Mesenchymal stem cell (in vitro differentiated cells and primary cell): ENCODE results near the gene LRRTM4.
A peak's percentile ranks its signal among the peaks of the same experiment; 100 is the strongest.

Experiments used
- DNase-seq: peaks from one replicate; pipeline ENCODE4 v3.0.0-alpha.2; 2013
- H2AFZ ChIP-seq: one replicate; pipeline ENCODE4 v1.6.1; 2013; ENCODE audit warnings: low read depth, mild to moderate bottlenecking, control low read depth, inconsistent platforms, low read length, moderate library complexity
- H2AK5ac ChIP-seq: 2 replicates; pipeline ENCODE4 v1.6.1; 2013; ENCODE audit warnings: low read length, moderate library complexity, mild to moderate bottlenecking, inconsistent platforms; ENCODE audit not compliant: severe bottlenecking
- H2BK120ac ChIP-seq: one replicate; pipeline ENCODE4 v1.6.1; 2013; ENCODE audit warnings: low read depth, mild to moderate bottlenecking, inconsistent platforms, low read length, moderate library complexity
- H2BK12ac ChIP-seq, 2 experiments: one replicate each; pipeline ENCODE4 v1.6.1; 2013; ENCODE audit warnings: inconsistent platforms in 2 of 2, low read length in 2 of 2, mild to moderate bottlenecking in 2 of 2, moderate library complexity in 2 of 2, control low read depth in 1 of 2
- H2BK15ac ChIP-seq: one replicate; pipeline ENCODE4 v1.6.1; 2013; ENCODE audit warnings: mild to moderate bottlenecking, low read depth, inconsistent platforms; ENCODE audit not compliant: poor library complexity, severe bottlenecking
- H2BK5ac ChIP-seq: 2 replicates; pipeline ENCODE4 v1.6.1; 2013; ENCODE audit warnings: low read depth, mild to moderate bottlenecking, low read length, control low read depth, inconsistent platforms; ENCODE audit not compliant: poor library complexity, severe bottlenecking
- H3K14ac ChIP-seq, 2 experiments: one replicate each; pipeline ENCODE4 v1.6.1; 2013; ENCODE audit warnings: inconsistent platforms in 2 of 2, low read length in 2 of 2, control low read depth in 1 of 2, mild to moderate bottlenecking in 1 of 2, moderate library complexity in 1 of 2
- H3K18ac ChIP-seq, 2 experiments: one replicate each; pipeline ENCODE4 v1.6.1; 2013; ENCODE audit warnings: inconsistent platforms in 2 of 2, low read length in 2 of 2, control low read depth in 1 of 2, low read depth in 1 of 2, mild to moderate bottlenecking in 1 of 2
- H3K23ac ChIP-seq, 2 experiments: one replicate each; pipeline ENCODE4 v1.6.1; 2013; ENCODE audit warnings: inconsistent platforms in 2 of 2, low read length in 2 of 2, mild to moderate bottlenecking in 2 of 2, moderate library complexity in 2 of 2, control low read depth in 1 of 2
- H3K27ac ChIP-seq: 2 replicates; pipeline ENCODE4 v1.5.1; 2013; ENCODE audit warnings: mild to moderate bottlenecking, moderate library complexity, low read length, control low read depth, inconsistent platforms; ENCODE audit not compliant: poor library complexity, severe bottlenecking
- H3K27me3 ChIP-seq, 2 experiments: 2 replicates each; pipeline versions ENCODE4 v1.6.1 to v1.7.0; 2013; ENCODE audit warnings: low read length in 2 of 2, mild to moderate bottlenecking in 2 of 2, moderate library complexity in 2 of 2, control low read depth in 1 of 2, inconsistent platforms in 1 of 2; ENCODE audit not compliant: control insufficient read depth in 1 of 2, insufficient read depth in 1 of 2
- H3K36me3 ChIP-seq, 2 experiments: 2 replicates each; pipeline versions ENCODE4 v1.6.1 to v1.7.0; 2013; ENCODE audit warnings: low read length in 2 of 2, control low read depth in 1 of 2, inconsistent platforms in 1 of 2, low read depth in 1 of 2, mild to moderate bottlenecking in 1 of 2; ENCODE audit not compliant: insufficient read depth in 2 of 2, control insufficient read depth in 1 of 2
- H3K4ac ChIP-seq, 2 experiments: one replicate each; pipeline ENCODE4 v1.6.1; 2013; ENCODE audit warnings: inconsistent platforms in 2 of 2, low read length in 2 of 2, mild to moderate bottlenecking in 2 of 2, moderate library complexity in 2 of 2, control low read depth in 1 of 2, low read depth in 1 of 2
- H3K4me1 ChIP-seq: 2 replicates; pipeline ENCODE4 v1.6.1; 2013; ENCODE audit warnings: low read depth, low read length, control low read depth; ENCODE audit not compliant: control insufficient read depth, insufficient read depth
- H3K4me2 ChIP-seq: 2 replicates; pipeline ENCODE4 v1.6.1; 2013; ENCODE audit warnings: low read length, mild to moderate bottlenecking, inconsistent platforms; ENCODE audit not compliant: poor library complexity, severe bottlenecking
- H3K4me3 ChIP-seq, 2 experiments: 2 replicates each; pipeline versions ENCODE4 v1.5.1 to v1.7.0; 2013; ENCODE audit warnings: low read length in 2 of 2, mild to moderate bottlenecking in 2 of 2, control low read depth in 1 of 2, low read depth in 1 of 2; ENCODE audit not compliant: insufficient read depth in 1 of 2
- H3K79me1 ChIP-seq: replicated peaks from 2 replicates; pipeline ENCODE4 v1.6.1; 2013; ENCODE audit warnings: mild to moderate bottlenecking, control low read depth, low read length, inconsistent platforms; ENCODE audit not compliant: poor library complexity, severe bottlenecking
- H3K9ac ChIP-seq: 2 replicates; pipeline ENCODE4 v1.7.0; 2013; ENCODE audit warnings: mild to moderate bottlenecking, low read length, moderate library complexity
- H3K9me3 ChIP-seq: 2 replicates; pipeline ENCODE4 v1.7.0; 2013; ENCODE audit warnings: mild to moderate bottlenecking, low read length; ENCODE audit not compliant: control insufficient read depth
- H4K8ac ChIP-seq: one replicate; pipeline ENCODE4 v1.6.1; 2013; ENCODE audit warnings: inconsistent platforms, mild to moderate bottlenecking, low read length, moderate library complexity
- H4K91ac ChIP-seq: one replicate; pipeline ENCODE4 v1.6.1; 2013; ENCODE audit warnings: mild to moderate bottlenecking, low read length, inconsistent platforms
- WGBS: methylation state at CpG from one replicate; pipeline ENCODE4 v1.1.7; 2013; ENCODE audit warnings: mixed read lengths; 5-methylcytosine and 5-hydroxymethylcytosine counted together

The LRRTM4 gene

DNA sequence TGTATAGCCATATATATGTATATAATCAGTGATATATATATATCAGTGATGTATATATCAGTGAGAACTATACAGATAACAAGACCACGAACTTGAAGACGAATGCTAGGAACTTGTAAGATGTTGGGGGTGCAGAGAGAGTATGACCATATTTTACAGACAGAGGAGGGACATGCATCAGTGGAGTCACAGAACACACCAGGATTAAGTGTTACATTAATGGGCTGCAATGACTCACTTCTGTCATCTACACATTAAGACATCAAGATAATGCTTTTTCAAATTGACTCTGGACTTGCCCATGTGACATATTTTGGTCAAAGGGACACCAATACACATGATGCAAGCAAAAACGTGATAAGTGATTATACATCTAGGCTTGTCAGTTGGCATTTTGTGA, 501.0 kb downstream of the LRRTM4 start:
- no peak overlapping the region for H4K91ac ChIP-seq
- no peak overlapping the region for H2BK15ac ChIP-seq

DNA sequence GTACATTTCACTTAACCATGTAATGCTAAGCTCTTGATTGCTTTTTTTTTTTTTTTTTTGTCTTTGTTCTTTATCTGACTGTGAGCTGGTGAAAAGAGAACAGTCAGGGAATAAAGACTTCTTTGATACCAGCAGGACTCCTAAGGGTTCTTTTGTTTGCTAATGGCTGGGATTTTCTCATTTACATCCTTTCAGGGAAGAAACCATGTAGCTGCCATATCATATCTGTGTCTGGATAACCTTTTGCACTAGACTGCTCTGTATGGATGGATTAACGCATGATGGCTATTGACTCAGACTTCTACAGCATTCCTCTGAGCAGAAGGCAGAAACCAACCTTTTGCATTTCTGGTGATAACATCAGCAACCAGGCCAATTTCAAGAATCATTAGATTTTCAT, 504.0 kb downstream of the LRRTM4 start:
- Histone ChIP-seq H3K27me3 (no peaks in the 10 kb centered on the region), H3K23ac (no peak overlapping the region), H3K9me3 (no peaks in the 10 kb centered on the region), H3K4me2 (no peak overlapping the region), H3K79me1 (no peaks in the 10 kb centered on the region), H3K14ac (no peak overlapping the region), H4K91ac (no peak overlapping the region), H3K18ac (no peak overlapping the region), H3K4ac (no peak overlapping the region), H3K9ac (no peak overlapping the region), H3K4me3 (no peak overlapping the region), H2BK15ac (no peak overlapping the region), H3K27ac (no peak overlapping the region), H2BK120ac (no peak overlapping the region), H3K36me3 (no peaks in the 10 kb centered on the region), H2BK5ac (no peak overlapping the region), H2AK5ac (no peak overlapping the region), H4K8ac (no peak overlapping the region), H3K4me1 (no peaks in the 10 kb centered on the region), H2AFZ (no peak overlapping the region), H2BK12ac (no peak overlapping the region)
- DNase-seq, result no peak
- WGBS, result 81% methylated on average over 1 of the region's 1 CpG

More for the DNA sequence above, 501.0 kb downstream of the LRRTM4 start:
- H2BK12ac ChIP-seq, result no peak overlapping the region
- no peaks in the 10 kb centered on the region for H3K79me1 ChIP-seq
- no peak overlapping the region for H3K18ac ChIP-seq
- no peak overlapping the region for H2BK120ac ChIP-seq
- H4K8ac ChIP-seq, result no peak overlapping the region
- H3K27me3 ChIP-seq, result no peaks in the 10 kb centered on the region
- H3K4me2 ChIP-seq, result no peak overlapping the region
- no peaks in the 10 kb centered on the region for H3K36me3 ChIP-seq
- no peak for DNase-seq
- H3K9me3 ChIP-seq, result no peaks in the 10 kb centered on the region
- no peak overlapping the region for H2AFZ ChIP-seq
- H3K4me3 ChIP-seq, result no peak overlapping the region
- no peak overlapping the region for H3K27ac ChIP-seq
- H2BK5ac ChIP-seq, result no peak overlapping the region
- no peak overlapping the region for H3K23ac ChIP-seq
- H3K9ac ChIP-seq, result no peak overlapping the region
- H3K4me1 ChIP-seq, result no peaks in the 10 kb centered on the region
- no peak overlapping the region for H3K14ac ChIP-seq
- 100% methylated on average over 1 of the region's 3 CpGs for WGBS
- no peak overlapping the region for H2AK5ac ChIP-seq
- H3K4ac ChIP-seq, result no peak overlapping the region

DNA sequence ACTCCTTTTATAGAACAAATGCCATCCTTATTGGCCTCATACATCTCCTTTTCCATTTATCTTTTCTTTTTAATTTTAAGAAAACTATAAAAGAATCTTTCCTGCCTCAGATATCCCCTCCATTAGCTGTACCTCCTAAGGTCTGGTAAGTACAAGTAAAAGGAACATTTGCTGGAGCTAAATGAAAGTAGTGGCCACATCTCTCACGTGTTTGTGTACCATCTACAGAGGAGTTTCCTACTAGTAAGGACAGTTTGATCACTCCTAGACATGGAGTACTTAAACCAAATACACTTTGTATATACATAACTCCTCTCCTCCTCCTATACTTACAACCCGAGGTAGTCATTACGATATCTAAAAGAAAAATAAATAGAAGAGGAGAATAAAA, 504.8 kb downstream of the LRRTM4 start:
- Histone ChIP-seq H4K91ac (no peak overlapping the region), H2AFZ (no peak overlapping the region), H2BK12ac (no peak overlapping the region), H4K8ac (no peak overlapping the region), H3K4ac (no peak overlapping the region), H3K4me1 (no peaks in the 10 kb centered on the region), H2AK5ac (no peak overlapping the region), H3K4me2 (no peak overlapping the region), H3K27me3 (no peaks in the 10 kb centered on the region), H2BK15ac (no peak overlapping the region), H3K23ac (no peak overlapping the region), H2BK120ac (no peak overlapping the region), H3K9ac (no peak overlapping the region), H3K14ac (no peak overlapping the region), H3K79me1 (no peaks in the 10 kb centered on the region), H3K4me3 (no peak overlapping the region), H3K9me3 (no peaks in the 10 kb centered on the region), H3K18ac (no peak overlapping the region), H2BK5ac (no peak overlapping the region), H3K27ac (no peak overlapping the region), H3K36me3 (no peaks in the 10 kb centered on the region)
- DNase-seq, result no peak
- WGBS, result no CpG with 5 or more reads among the region's 3 CpGs

DNA sequence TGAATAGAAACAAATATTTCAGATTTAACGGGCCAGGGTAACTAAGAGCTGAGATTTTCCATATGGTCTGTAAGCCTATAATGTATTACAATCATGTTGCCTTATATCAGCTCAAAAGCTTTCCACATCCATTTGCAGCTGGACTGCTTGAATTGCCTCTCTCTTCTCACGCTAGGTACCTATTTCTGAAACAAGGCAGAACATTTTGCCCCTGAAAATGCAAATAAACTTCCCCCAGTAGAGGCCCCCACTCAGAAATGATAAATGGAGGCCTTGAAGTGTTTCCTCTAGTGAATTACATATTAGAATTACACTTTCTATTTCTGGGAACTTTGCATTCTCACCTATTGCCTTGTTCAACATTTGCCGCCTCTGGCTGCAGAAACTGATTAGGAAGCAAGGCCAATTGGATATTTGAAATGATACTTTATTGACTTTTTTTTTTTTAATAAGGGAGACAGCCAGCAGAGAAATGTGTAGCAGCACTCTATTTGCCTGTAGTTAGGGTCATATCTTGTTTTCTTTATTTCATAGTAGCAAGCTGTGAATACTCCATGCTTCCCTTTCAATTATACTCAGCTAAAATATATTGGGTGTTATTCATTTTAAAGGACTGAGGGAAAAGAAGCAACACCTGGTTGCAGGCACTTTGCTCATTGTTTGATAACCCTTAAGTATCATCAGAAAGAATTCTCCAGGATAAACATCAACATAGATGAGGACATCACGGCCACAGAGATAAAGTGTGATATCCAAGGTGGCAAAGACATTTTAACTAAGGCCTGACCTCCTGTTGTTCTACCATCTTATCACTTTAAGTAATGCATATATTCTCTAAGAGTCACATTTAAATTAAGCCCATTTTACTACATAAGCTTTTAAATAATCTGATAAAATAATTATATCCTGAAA, 505.5 kb downstream of the LRRTM4 start:
- Histone ChIP-seq H3K18ac (peak overlapping the region in 1 of 2 experiments; percentile 40), H3K9ac (no peak overlapping the region), H2BK12ac (no peak overlapping the region), H2BK120ac (no peak overlapping the region), H3K14ac (no peak overlapping the region), H2BK5ac (no peak overlapping the region), H3K36me3 (no peaks in the 10 kb centered on the region), H3K27ac (no peak overlapping the region), H4K8ac (no peak overlapping the region), H2BK15ac (no peak overlapping the region), H4K91ac (no peak overlapping the region), H3K4me1 (no peaks in the 10 kb centered on the region), H3K79me1 (no peaks in the 10 kb centered on the region), H3K4me3 (no peak overlapping the region), H3K4me2 (no peak overlapping the region), H3K9me3 (no peaks in the 10 kb centered on the region), H2AFZ (no peak overlapping the region), H3K27me3 (no peaks in the 10 kb centered on the region), H3K4ac (no peak overlapping the region), H3K23ac (no peak overlapping the region), H2AK5ac (no peak overlapping the region)
- WGBS, result 82% methylated on average over 3 of the region's 4 CpGs
- no peak for DNase-seq
